Astrocyte (in vitro differentiated cells and primary cell): Measurements from ENCODE around the gene TH.
A peak's percentile ranks its signal among the peaks of the same experiment; 100 is the strongest.

ENCODE experiments used
- EZH2 ChIP-seq: IDR thresholded peaks from 2 replicates; pipeline ENCODE4 v1.6.1; 2012; ENCODE audit warnings: mild to moderate bottlenecking, low read length, inconsistent platforms; ENCODE audit not compliant: insufficient read depth
- TF ChIP-seq, protein P1 (sequence below): IDR thresholded peaks from 2 replicates; pipeline ENCODE4 v1.5.1; 2011; ENCODE audit warnings: low read depth, mild to moderate bottlenecking, inconsistent platforms, low read length, moderate library complexity; ENCODE audit not compliant: insufficient read depth

DNA sequence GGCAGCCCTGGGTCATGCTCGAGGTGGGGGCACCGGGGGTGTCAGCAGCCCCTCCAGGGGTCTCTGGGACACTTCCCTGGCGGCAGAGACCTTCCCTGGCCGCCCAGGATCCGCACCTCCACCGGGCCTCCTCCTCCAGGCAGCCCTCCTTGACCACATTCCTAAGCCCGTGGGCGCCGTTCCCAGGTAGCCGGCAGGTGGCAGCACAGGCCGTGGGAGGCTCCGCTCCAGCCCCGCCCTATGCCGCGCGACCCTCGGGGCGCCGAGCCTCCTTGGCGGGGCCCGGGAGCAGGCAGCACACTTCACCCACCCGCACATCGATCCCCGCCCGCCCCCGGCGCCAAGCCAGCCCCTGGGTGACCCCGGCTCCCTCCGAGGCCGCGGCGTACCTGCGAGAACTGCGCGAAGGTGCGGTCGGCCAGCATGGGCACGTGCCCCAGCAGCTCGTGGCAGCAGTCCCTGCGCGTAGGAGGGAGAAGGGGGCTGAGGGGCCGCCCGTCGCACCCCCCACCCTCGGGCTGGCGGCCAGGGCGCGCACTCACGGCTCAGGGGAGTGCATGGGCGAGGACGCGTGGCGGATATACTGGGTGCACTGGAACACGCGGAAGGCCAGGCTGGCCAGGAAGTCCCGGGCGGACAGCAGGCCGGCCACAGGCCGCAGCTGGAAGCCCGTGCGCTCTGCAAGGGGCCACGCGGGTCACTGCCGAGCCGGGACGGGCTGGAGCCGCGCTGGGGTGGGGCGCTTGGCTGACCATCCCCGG lies 5.3 kb downstream of the TH start:
- TF ChIP-seq, protein P1, sequence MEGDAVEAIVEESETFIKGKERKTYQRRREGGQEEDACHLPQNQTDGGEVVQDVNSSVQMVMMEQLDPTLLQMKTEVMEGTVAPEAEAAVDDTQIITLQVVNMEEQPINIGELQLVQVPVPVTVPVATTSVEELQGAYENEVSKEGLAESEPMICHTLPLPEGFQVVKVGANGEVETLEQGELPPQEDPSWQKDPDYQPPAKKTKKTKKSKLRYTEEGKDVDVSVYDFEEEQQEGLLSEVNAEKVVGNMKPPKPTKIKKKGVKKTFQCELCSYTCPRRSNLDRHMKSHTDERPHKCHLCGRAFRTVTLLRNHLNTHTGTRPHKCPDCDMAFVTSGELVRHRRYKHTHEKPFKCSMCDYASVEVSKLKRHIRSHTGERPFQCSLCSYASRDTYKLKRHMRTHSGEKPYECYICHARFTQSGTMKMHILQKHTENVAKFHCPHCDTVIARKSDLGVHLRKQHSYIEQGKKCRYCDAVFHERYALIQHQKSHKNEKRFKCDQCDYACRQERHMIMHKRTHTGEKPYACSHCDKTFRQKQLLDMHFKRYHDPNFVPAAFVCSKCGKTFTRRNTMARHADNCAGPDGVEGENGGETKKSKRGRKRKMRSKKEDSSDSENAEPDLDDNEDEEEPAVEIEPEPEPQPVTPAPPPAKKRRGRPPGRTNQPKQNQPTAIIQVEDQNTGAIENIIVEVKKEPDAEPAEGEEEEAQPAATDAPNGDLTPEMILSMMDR = peak; percentile 23
- peak; percentile 56 for TF ChIP-seq EZH2
